Astrocyte of the cerebellum (primary cell): Measurements from ENCODE around the gene PIAS3.
"Not testable (repeated sequence)": the region's sequence is repeated elsewhere in the genome, so short reads cannot be mapped to it uniquely, and the experiment has no call there.

Experiments
- DNase-seq: peaks from one replicate; pipeline ENCODE4 v3.0.0-alpha.2; 2011; ENCODE audit warnings: low read depth
- H3K4me3 ChIP-seq: 2 replicates; pipeline ENCODE4 v1.5.1; 2011; ENCODE audit warnings: mild to moderate bottlenecking, low read depth, low read length, moderate library complexity
- CTCF ChIP-seq: IDR thresholded peaks from 2 replicates; pipeline ENCODE4 v1.5.1; 2012; ENCODE audit warnings: low read length, low read depth, moderate library complexity, mild to moderate bottlenecking; ENCODE audit errors: missing control alignments
- in situ Hi-C: cut with HindIII; loops from 2 replicates; pipeline ENCODE4 v1.10.0; 2017; ENCODE audit warnings: low sequenced_read_pairs

PIAS3 gene

GRCh38 chr1:145846201-145846612 is 12.7 kb downstream of the PIAS3 start:
- H3K4me3 ChIP-seq = peak overlapping the region; percentile 56
- peak; percentile 9 for DNase-seq
- in situ Hi-C loops = no loop called here
- peak; percentile 81 for TF ChIP-seq CTCF

GRCh38 chr1:145845514-145846161 is 13.2 kb downstream of the PIAS3 start, which contains the start of gene NUDT17:
NUDT17 (plus strand) TSS chr1:145845630; CDS start chr1:145845641, 11 bp downstream.
- TF ChIP-seq CTCF = peak; percentile 98

GRCh38 chr1:145845144-145845513 is 13.8 kb downstream of the PIAS3 start:
- in situ Hi-C loops = no loop called here
- TF ChIP-seq CTCF = no peak
- peak overlapping the region; percentile 56 for H3K4me3 ChIP-seq
- DNase-seq = no peak

More at GRCh38 chr1:145845514-145846161, 13.2 kb downstream of the PIAS3 start, which contains the start of gene NUDT17:
- peak within 1 kb of the TSS; percentile 56 for H3K4me3 ChIP-seq
- peak; percentile 24 for DNase-seq
- in situ Hi-C loops = no loop called here

- no peak overlapping the region for H3K4me3 ChIP-seq
- no peak for TF ChIP-seq CTCF
- DNase-seq = no peak
- in situ Hi-C loops = no loop called here
Measured at GRCh38 chr1:145843031-145843430, 15.8 kb downstream of the PIAS3 start.

- DNase-seq = no peak
- TF ChIP-seq CTCF = no peak
- no peak overlapping the region for H3K4me3 ChIP-seq
- in situ Hi-C loops = no loop called here
Measured at GRCh38 chr1:145837656-145838055, 21.2 kb downstream of the PIAS3 start.

- H3K4me3 ChIP-seq, DNase-seq, in situ Hi-C loops: not testable (repeated sequence)
Measured at GRCh38 chr1:145830810-145831209, 28.1 kb downstream of the PIAS3 start.

GRCh38 chr1:145828367-145829026 is 30.4 kb downstream of the PIAS3 start:
- no peak overlapping the region for H3K4me3 ChIP-seq
- TF ChIP-seq CTCF = no peak
- in situ Hi-C loops = no loop called here
- DNase-seq = no peak
